ENCODE measurements around the gene METTL27. TPM values are rescaled to one million over a fixed set of nuclear protein-coding genes. Genes with fewer than 3 reads are reported as not detected.
"Not testable (repeated sequence)": the region's sequence is repeated elsewhere in the genome, so short reads cannot be mapped to it uniquely, and the experiment has no call there.

The METTL27 gene, protein sequence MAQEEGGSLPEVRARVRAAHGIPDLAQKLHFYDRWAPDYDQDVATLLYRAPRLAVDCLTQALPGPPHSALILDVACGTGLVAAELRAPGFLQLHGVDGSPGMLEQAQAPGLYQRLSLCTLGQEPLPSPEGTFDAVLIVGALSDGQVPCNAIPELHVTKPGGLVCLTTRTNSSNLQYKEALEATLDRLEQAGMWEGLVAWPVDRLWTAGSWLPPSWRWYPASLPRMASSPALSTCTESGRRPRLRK
- total RNA-seq, result 1 to 10 TPM in 1 of 2 donors, under 1 TPM in 1; 0.76 to 1.5 TPM

DNA sequence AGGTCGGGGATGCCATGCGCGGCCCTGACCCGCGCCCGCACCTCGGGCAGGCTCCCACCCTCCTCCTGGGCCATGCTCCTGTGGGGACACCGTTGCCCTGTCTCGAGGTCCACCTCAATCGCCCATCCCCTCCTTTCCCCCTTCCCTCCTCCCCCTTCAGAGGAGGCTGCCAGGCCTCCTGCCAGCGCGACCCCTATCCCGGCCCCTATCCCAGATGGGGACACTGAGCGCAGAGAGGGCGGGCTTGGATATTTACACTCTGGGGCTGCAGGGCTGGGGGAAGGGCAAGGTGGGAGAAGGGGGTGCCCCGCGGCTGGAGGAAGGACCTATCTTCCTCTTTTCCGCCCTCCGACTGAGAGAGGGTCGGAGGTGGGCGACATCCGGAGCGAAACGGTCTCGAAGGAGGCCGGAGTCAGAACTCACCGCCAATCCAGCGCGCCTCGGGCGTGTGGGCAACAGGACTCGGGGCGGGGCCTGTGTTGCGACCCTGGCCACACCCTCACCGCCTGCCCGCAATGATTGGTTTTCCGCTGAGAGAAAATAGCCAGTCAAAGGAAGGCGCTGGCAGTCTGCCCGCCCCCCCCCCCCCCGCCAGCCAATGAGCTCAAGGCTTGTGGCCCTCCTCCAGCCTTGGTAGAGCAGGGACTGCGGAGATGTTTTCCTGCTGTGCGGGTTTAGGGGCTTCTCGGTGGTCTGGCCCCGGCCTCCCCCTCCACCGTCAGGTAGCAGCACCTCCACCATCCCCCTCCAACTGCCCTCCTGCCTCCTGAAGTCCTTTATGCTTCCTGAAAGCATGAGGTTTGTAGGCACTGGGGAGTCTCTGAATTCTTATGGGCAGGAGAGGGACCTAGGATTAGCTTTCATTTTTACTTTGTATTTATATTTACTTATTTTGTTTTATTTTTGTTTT is at the start of gene METTL27:
METTL27 (minus strand) TSS at position 450 of the 910 bp plus-strand sequence; CDS start at position 74, 376 bp downstream.
- Mint-ChIP-seq H3K9me3 (no peaks in the 10 kb centered on the region), H3K27me3 (no peaks in the 10 kb centered on the region), H3K36me3 (ENCODE audit: low read depth) (no peaks in the 10 kb centered on the region), H3K27ac (peak within 1 kb of the TSS; percentile 50), H3K4me1 (no peaks in the 10 kb centered on the region), H3K4me3 (peak within 1 kb of the TSS; percentile 73)
- peak; percentile 100 for ATAC-seq (replicated peaks)

DNA sequence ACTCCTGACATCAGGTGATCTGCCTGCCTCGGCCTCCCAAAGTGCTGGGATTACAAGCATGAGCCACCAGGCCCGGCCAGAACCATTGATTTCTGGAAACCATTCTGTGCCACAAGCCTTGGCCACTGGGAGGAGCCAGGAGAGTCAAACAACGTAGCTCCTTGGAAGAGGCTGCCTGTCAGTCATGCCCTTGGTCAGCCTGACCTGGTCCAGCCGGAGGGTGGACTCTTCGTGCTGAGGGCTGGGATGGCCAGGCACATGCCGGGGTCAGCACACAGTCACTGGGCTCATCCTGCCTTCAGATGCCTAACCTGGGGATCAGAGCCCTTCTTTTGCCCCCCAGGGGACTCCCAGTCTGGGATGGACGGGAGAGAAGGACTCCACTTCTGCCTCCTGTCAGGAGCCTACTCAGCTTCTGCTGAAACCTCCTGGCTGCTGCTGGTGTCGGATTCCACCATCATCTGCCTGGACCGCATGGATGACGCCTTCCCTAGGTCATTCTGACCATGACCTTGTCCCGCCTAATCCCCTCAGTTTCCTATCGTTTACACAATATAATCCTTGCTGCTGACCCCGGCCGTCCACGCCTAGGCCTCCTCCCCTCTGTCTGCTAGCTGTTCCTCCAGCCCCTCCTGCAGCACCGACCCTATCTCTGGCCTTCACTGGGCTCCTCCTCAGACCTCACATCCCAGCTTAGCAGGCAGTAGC is 49.0 kb upstream of the METTL27 start:
- ATAC-seq (replicated peaks), result no peak
- peaks cover 16% of the 10 kb centered on the region for H3K27me3 Mint-ChIP-seq
- H3K4me1 Mint-ChIP-seq, result no peaks in the 10 kb centered on the region
- H3K9me3 Mint-ChIP-seq, result no peaks in the 10 kb centered on the region
- no peak overlapping the region for H3K4me3 Mint-ChIP-seq
- H3K27ac Mint-ChIP-seq, result no peak overlapping the region
- no peaks in the 10 kb centered on the region for H3K36me3 Mint-ChIP-seq (ENCODE audit: low read depth)

DNA sequence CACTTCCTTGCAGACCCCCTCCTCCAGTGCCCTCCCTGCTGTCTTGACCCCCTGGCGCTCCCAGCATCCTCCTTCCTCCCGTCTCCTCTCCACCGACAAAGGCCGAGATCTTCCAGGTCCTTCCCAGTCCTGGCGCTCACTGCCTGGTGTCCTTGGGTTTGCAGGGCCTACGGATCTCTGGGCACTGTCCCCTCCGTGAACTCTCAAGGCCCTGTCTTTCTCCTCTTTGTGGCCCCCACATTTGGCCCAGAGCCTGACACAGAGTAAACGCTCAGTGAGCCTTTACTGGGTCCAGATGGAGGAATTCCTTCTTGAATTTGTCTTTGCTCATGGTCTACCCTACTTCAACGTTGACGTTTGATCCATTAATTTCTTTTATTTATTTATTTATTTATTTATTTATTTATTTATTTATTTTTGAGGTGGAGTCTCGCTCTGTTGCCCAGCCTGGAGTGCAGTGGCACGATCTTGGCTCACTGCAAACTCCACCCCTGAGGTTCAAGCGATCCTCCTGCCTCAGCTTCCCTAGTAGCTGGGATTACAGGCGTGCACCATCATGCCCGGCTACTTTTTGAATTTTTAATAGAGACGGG is 48.3 kb upstream of the METTL27 start:
- H3K9me3 Mint-ChIP-seq, result no peaks in the 10 kb centered on the region
- H3K4me3 Mint-ChIP-seq, result no peak overlapping the region
- H3K36me3 Mint-ChIP-seq (ENCODE audit: low read depth), result no peaks in the 10 kb centered on the region
- no peaks in the 10 kb centered on the region for H3K4me1 Mint-ChIP-seq
- H3K27me3 Mint-ChIP-seq, result peaks cover 17% of the 10 kb centered on the region
- no peak for ATAC-seq (replicated peaks)
- no peak overlapping the region for H3K27ac Mint-ChIP-seq

DNA sequence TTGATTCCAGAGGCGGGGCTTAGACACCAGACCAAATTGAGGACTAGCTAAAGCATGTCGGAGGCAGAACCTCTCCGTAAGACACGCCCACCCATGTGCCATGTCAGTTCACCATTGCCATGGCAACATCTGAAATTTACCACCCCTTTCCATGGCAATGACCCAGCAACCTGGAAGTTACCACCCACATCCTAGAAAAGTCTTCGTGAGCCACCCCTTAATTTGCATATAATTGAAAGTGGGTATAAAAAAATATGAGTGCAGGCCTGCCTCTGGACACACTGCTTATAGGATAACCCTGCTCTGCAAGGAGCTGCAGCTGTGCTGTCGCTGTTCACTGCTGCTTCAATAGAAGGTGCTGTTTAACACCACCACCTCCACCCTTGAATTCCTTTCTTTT is 46.6 kb upstream of the METTL27 start:
- no peaks in the 10 kb centered on the region for H3K36me3 Mint-ChIP-seq (ENCODE audit: low read depth)
- ATAC-seq (replicated peaks), result no peak

DNA sequence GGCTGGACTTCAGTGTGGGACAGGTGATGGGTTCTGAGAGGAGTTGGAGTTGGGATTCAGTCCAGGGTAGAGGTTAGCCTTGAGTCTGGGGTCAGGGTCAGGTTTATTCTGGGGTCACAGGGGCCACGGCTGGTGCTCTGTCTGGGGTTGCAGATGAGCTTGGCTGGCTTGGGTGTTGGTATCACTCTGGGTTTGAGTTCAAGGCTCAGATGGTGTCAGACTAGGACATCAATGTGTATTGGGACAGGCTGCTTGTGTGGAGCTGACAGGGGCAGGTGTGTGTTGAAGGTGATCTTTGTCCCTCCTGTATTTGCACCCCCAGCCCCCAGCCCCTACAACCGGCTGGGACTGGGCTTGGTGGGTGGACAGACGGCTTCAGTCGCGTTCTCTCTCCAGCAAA is 45.4 kb upstream of the METTL27 start:
- Mint-ChIP-seq H3K9me3 (no peaks in the 10 kb centered on the region), H3K4me3 (no peak overlapping the region), H3K36me3 (ENCODE audit: low read depth) (no peaks in the 10 kb centered on the region), H3K4me1 (no peaks in the 10 kb centered on the region), H3K27me3 (peaks cover 21% of the 10 kb centered on the region), H3K27ac (peak overlapping the region; percentile 10)
- no peak for ATAC-seq (replicated peaks)

More for the DNA sequence above, 46.6 kb upstream of the METTL27 start:
- Mint-ChIP-seq H3K27ac (no peak overlapping the region), H3K27me3 (peaks cover 21% of the 10 kb centered on the region), H3K9me3 (no peaks in the 10 kb centered on the region), H3K4me3 (no peak overlapping the region), H3K4me1 (no peaks in the 10 kb centered on the region)

DNA sequence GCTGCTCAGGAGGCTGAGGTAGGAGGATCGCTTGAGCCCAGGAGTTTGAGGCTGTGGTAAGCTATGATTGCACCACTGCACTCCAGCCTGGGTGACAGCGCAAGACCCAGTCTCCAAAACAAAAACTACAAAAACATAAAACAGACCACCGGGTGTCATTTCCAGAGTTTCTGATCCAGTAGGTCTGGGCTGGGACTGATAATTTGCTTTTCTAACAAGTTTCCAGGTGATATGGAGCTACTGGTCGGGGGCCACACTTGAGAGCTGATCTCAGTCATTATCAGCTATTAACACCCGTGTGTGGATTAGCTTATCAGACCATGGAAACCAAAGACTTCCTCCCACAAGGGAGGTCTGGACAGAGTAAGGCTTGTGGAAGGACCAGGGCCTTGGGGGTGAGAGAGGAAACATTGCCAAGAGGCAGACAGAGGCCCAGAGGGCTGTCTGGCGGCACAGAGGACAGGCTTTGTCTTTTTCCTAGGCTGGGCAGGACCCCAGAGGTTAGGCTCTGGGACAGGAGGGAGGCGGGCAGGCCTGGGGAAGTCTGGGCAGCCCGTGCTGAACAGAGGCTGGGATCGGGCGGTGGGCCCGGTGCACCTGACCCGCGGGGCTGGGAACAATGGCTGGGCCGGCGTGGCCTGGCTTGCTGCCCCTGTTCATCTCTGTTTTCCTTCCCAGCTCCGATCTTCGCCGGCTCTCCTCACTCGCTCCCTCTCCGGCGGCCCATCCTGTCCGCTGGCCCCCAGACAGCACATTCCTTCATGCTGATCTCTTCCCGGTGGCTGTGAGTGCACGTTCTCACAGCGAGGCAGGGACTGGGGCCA is 43.9 kb upstream of the METTL27 start:
- H3K4me1 Mint-ChIP-seq, result no peaks in the 10 kb centered on the region
- H3K27ac Mint-ChIP-seq, result no peak overlapping the region
- no peaks in the 10 kb centered on the region for H3K36me3 Mint-ChIP-seq (ENCODE audit: low read depth)
- no peak overlapping the region for H3K4me3 Mint-ChIP-seq
- no peak for ATAC-seq (replicated peaks)
- no peaks in the 10 kb centered on the region for H3K9me3 Mint-ChIP-seq
- peaks cover 18% of the 10 kb centered on the region for H3K27me3 Mint-ChIP-seq

DNA sequence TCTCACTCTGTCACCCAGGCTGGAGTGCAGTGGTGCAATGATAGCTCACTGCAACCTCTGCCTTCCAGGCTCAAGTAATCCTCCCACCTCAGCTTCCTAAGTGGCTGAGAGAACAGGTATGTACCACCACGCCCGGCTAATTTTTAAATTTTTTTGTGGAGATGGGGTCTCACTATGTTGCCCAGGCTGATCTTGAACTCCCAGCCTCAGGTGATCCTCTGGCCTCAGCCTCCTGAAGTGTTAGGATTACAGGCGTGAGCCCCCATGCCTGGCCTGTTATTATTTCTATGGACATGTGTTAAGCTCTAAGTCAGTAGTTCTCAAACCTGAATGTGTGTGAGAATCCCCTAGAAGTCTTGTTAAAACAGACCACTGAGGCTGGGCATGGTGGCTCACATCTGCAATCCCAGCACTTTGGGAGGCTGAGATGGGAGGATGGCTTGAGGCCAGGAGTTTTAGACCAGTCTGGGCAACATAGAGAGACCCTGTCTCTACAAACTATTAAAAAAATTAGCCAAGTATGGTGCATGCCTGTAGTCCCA is 43.2 kb upstream of the METTL27 start:
- Mint-ChIP-seq H3K4me1 (no peaks in the 10 kb centered on the region), H3K27me3 (peaks cover 19% of the 10 kb centered on the region), H3K9me3 (no peaks in the 10 kb centered on the region), H3K27ac (no peak overlapping the region), H3K4me3 (no peak overlapping the region), H3K36me3 (ENCODE audit: low read depth) (no peaks in the 10 kb centered on the region)
- no peak for ATAC-seq (replicated peaks)

DNA sequence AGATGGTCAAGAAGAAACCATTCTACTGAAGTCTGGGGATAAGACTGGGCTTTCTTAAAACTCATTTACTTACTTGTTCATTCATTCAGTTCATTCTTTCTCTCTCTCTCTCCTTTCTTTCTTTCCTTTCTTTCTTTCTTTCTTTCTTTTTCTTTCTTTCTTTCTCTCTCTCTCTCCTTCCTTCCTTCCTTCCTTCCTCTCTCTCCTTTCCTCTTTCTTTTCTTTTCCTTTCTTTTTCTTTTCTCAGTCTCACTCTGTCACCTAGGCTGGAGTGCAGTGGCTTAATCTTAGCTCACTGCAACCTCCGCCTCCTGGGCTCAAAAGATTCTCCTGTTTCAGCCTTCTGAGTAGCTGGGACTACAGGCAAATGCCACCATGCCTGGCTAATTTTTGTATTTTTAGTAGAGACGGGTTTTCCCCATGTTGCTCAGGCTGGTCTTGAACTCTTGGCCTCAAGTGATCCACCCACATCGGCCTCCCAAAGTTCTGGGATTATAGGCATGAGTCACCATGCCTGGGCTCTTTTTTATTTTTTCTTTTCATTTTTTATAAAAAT is 42.6 kb upstream of the METTL27 start:
- not testable (repeated sequence) for H3K9me3 Mint-ChIP-seq; H3K27ac Mint-ChIP-seq; ATAC-seq (replicated peaks); H3K4me1 Mint-ChIP-seq; H3K4me3 Mint-ChIP-seq; H3K36me3 Mint-ChIP-seq (ENCODE audit: low read depth)
- H3K27me3 Mint-ChIP-seq, result peaks cover 24% of the 10 kb centered on the region

DNA sequence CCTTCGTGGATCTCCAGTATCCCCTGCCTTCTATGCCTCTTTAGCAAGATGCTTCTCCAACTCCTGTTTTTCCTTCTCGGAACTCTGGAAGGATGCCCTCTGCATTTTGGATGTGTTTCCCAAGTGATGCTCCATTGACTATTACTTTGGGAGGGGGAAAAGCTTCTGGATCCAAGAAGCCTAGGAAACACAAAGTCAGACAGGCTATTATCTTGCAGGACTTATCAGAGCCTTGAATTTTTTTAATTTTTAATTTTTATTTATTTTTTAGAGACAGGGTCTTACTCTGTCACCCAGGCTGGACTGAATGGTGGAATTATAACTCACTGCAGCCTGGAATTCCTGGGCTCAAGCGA is 39.7 kb upstream of the METTL27 start:
- no peak for ATAC-seq (replicated peaks)

DNA sequence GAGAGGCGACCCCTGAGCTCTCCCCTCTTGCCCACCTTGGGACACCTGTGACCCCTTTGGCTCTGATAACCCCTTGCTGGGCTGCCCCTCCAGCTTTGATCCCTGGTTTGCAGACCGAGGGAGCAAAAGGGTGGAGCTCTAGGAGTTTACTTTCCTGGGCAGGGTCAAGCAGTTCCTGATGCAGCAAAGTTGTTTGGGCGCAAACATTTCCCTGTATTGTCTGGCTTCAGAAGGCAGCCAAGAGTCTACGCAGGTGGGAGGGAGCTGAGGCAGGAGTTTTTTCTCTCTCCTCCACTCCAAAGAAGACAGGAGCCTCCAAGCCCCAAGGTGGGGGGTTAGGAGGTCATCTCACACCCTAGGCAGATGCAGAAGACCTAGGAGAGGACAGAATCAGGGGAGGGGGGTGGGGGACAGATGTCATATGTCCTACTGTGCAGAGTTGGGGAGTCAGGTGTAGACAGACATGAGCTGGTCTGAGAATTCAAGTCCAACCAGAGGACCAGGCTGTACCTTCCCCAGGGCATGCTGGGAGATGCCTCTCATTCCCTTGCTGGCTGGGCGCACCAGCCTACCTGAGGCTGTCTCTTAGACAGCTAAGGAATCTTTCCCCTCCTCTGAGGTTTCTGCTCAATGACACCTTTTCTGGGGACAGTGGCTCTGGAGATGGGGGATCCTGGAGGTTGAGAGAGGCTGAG is 39.2 kb upstream of the METTL27 start:
- Mint-ChIP-seq H3K4me3 (no peak overlapping the region), H3K4me1 (no peaks in the 10 kb centered on the region), H3K9me3 (no peaks in the 10 kb centered on the region), H3K27ac (no peak overlapping the region), H3K27me3 (peaks cover 17% of the 10 kb centered on the region), H3K36me3 (ENCODE audit: low read depth) (no peaks in the 10 kb centered on the region)
- no peak for ATAC-seq (replicated peaks)

More for the DNA sequence above, 39.7 kb upstream of the METTL27 start:
- H3K4me3 Mint-ChIP-seq, result no peak overlapping the region
- no peaks in the 10 kb centered on the region for H3K9me3 Mint-ChIP-seq
- H3K27me3 Mint-ChIP-seq, result peaks cover 18% of the 10 kb centered on the region
- no peak overlapping the region for H3K27ac Mint-ChIP-seq
- H3K4me1 Mint-ChIP-seq, result no peaks in the 10 kb centered on the region
- no peaks in the 10 kb centered on the region for H3K36me3 Mint-ChIP-seq (ENCODE audit: low read depth)

DNA sequence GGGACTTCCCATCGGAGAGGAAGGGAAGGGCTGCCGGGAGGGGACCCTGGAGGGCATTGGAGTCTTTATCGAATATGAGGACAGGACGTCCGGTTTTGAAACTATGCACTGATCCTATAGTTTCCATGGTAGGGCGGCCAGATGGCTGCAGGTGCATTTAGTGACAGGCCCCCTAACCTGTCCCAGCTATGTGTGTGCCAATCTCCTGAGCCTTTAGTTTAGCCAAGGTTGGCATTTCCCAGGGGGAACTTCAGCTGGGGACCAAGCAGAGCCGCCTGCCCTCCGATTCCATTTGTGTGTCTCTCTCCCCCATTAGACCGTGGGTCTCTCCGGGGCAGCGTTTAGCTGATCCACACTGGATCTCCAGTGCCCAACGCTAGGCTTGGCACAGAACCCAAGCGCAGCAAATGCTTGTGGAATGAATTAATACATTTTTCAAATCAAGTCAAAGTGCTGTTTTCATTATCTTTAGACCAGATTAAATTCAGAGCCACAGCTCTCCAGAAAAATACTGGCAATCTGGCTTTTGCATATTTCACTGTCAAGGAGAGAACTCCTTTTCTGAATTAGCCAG is 38.5 kb upstream of the METTL27 start:
- no peak overlapping the region for H3K4me3 Mint-ChIP-seq
- no peak overlapping the region for H3K27ac Mint-ChIP-seq
- no peaks in the 10 kb centered on the region for H3K36me3 Mint-ChIP-seq (ENCODE audit: low read depth)
- peaks cover 15% of the 10 kb centered on the region for H3K27me3 Mint-ChIP-seq
- ATAC-seq (replicated peaks), result no peak
- H3K9me3 Mint-ChIP-seq, result no peaks in the 10 kb centered on the region
- no peaks in the 10 kb centered on the region for H3K4me1 Mint-ChIP-seq

DNA sequence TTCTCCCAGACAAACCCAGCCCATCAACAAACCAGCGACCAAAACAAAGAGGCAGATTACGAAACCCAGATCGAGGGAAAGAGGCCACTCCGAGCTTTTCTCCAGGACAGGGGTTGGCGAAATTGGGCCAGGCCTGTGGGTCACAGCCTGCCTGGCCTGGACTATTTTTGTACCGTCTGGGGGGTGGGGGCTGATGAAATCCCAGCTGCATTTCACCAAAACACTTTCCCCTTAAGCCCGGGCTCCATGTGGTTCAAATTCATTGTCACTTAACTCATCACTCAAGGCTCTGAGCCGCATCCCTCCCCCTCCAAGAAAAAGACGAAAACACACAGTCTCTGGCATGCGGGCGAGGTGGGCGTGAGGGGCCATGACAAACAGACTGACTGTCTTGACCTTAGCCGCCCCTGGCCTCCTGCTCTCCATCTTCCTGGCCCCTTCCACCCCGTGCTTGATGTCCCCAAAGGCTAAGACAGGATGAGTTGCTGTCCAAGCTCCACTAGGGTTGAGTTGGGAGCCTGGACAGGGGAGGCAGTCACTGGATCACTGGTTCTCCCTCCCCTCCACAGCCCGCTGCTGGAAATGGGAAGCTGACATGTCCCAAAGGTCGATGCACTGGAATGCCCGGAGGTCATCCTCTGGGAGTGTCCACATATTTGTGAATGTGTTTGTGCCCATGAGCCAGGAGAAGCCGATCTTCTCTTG is 37.8 kb upstream of the METTL27 start:
- no peaks in the 10 kb centered on the region for H3K36me3 Mint-ChIP-seq (ENCODE audit: low read depth)
- H3K4me1 Mint-ChIP-seq, result no peaks in the 10 kb centered on the region
- no peak overlapping the region for H3K27ac Mint-ChIP-seq
- no peak for ATAC-seq (replicated peaks)
- no peaks in the 10 kb centered on the region for H3K9me3 Mint-ChIP-seq
- H3K27me3 Mint-ChIP-seq, result peaks cover 15% of the 10 kb centered on the region
- H3K4me3 Mint-ChIP-seq, result no peak overlapping the region

Data from activated T-helper 17 cell treated with anti-CD3 and anti-CD28 coated beads, Interleukin-2, amount 50 U/mL, for 72 hours (primary cell).